Upper lobe of left lung (tissue), 6 donors: ENCODE data around the gene CDHR4. TPM values are rescaled to one million over a fixed set of nuclear protein-coding genes. Genes with fewer than 3 reads are reported as not detected.
A peak's percentile ranks its signal among the peaks of the same experiment; 100 is the strongest.
"Not testable (repeated sequence)": the region's sequence is repeated elsewhere in the genome, so short reads cannot be mapped to it uniquely, and the experiment has no call there.

Source experiments
- ATAC-seq, 2 donors: fragments of 200-7000 bp; cut with Tn5 transposase; one replicate each; pipeline ENCODE4 v1.9.1; 2022; ENCODE audit warnings: mild to moderate bottlenecking in 2 of 2, moderate library complexity in 2 of 2; ENCODE audit not compliant: low FRiP score in 2 of 2
- DNase-seq, 2 donors: peaks; one replicate each; pipeline ENCODE4 v3.0.0-alpha.2; 2019 to 2020
- H3K27ac ChIP-seq, 4 donors: fragments of 200-600 bp; sonication (generic); one replicate each; pipeline ENCODE4 v1.5.1; 2016 to 2019
- H3K27me3 ChIP-seq, 4 donors: fragments of 200-600 bp; sonication (generic); one replicate each; pipeline ENCODE4 v1.5.1; 2017 to 2019
- H3K36me3 ChIP-seq, 4 donors: fragments of 200-600 bp; sonication (generic); one replicate each; pipeline ENCODE4 v1.5.1; 2016 to 2019
- H3K4me1 ChIP-seq, 4 donors: fragments of 200-600 bp; sonication (generic); one replicate each; pipeline ENCODE4 v1.5.1; 2018 to 2019
- H3K4me3 ChIP-seq, 4 donors: fragments of 200-600 bp; sonication (generic); one replicate each; pipeline ENCODE4 v1.5.1; 2017 to 2019; ENCODE audit warnings: mild to moderate bottlenecking in 2 of 4, moderate library complexity in 1 of 4
- H3K9me3 ChIP-seq, 4 donors: fragments of 200-600 bp; sonication (generic); one replicate each; pipeline ENCODE4 v1.5.1; 2018 to 2019
- CTCF ChIP-seq, 6 experiments: fragments of 450-650 bp in 4 of 6; fragments of 200-600 bp in 2 of 6; sonication (generic) in 2 of 6; IDR thresholded peaks; one replicate each; pipeline ENCODE4 v1.5.1; 2016 to 2019; ENCODE audit warnings: antibody characterized with exemption in 6 of 6
- EP300 ChIP-seq, 4 donors: sonication (generic); formaldehyde crosslinking; IDR thresholded peaks; one replicate each; pipeline ENCODE4 v1.5.1; 2017; ENCODE audit warnings: antibody characterized with exemption in 4 of 4, control low read depth in 2 of 4
- POLR2A ChIP-seq, 4 donors: fragments of 450-650 bp; IDR thresholded peaks; one replicate each; pipeline ENCODE4 v1.5.1; 2016 to 2017; ENCODE audit warnings: antibody characterized with exemption in 4 of 4, mild to moderate bottlenecking in 2 of 4
- POLR2AphosphoS5 ChIP-seq, 2 donors: sonication (generic); formaldehyde crosslinking; IDR thresholded peaks; one replicate each; pipeline ENCODE4 v1.5.1; 2017; ENCODE audit warnings: antibody characterized with exemption in 2 of 2
- WGBS, 2 donors: methylation state at CpG; one replicate each; pipeline ENCODE4 v1.1.5; 2017 to 2018; 5-methylcytosine and 5-hydroxymethylcytosine counted together
- total RNA-seq, 6 donors: library from RNA; depleted of rRNA in 4 of 6; stranded (reverse); fragments of >200 nt in 4 of 6; gene quantifications; one replicate each; pipeline versions ENCODE4 v1.1.0 to v1.2.1, GENCODE V29; 2016 to 2021
- donor health status: DM: no; HTN: no; CAD: no; lungs with moderate emphysema.
- donor health status: DM: no; HTN: yes; CAD: no; lungs with severe emphysema.

The CDHR4 gene
- total RNA-seq, 6 donors from 2014 or later = 0.66 to 21.9 (median 7.0) TPM

GRCh38 chr3:49826016-49826415 lies 26.3 kb upstream of the CDHR4 start:
- peaks cover 0 to 8% (median 0%) of the 10 kb centered on the region in 4 donors for H3K36me3 ChIP-seq
- 82 to 92% methylated on average over 6 of the region's 6 CpGs for WGBS, 2 donors
- H3K9me3 ChIP-seq = no peaks in the 10 kb centered on the region
- ATAC-seq = no peak
- no peak overlapping the region for H3K27ac ChIP-seq
- no peak for TF ChIP-seq POLR2AphosphoS5 (IDR thresholded peaks at IDR 0.05)
- TF ChIP-seq POLR2A (IDR thresholded peaks at IDR 0.05) = no peak
- no peak for TF ChIP-seq EP300 (IDR thresholded peaks at IDR 0.05)
- TF ChIP-seq CTCF (IDR thresholded peaks at IDR 0.05) = no peak
- no peaks in the 10 kb centered on the region for H3K4me1 ChIP-seq
- H3K4me3 ChIP-seq = no peak overlapping the region
- no peak for DNase-seq
- no peaks in the 10 kb centered on the region for H3K27me3 ChIP-seq

GRCh38 chr3:49823131-49823530 lies 23.5 kb upstream of the CDHR4 start:
- not testable (repeated sequence) for H3K4me3 ChIP-seq, DNase-seq, ATAC-seq, H3K36me3 ChIP-seq, H3K27me3 ChIP-seq, H3K9me3 ChIP-seq, H3K4me1 ChIP-seq, H3K27ac ChIP-seq
- WGBS, 2 donors = 84 to 95% methylated on average over 3 of the region's 3 CpGs

GRCh38 chr3:49813497-49814174 lies 14.0 kb upstream of the CDHR4 start, which contains the start of gene UBA7:
Gene UBA7 (minus strand): TSS chr3:49813953. CDS start chr3:49813787, 166 bp downstream.
- WGBS, 2 donors = 4 to 6% methylated on average over 5 to 7 of the region's 9 CpGs
- Histone ChIP-seq H3K36me3 (peaks cover 0 to 37% (median 32%) of the 10 kb centered on the region in 4 donors), H3K4me1 (peaks cover 23 to 40% (median 38%) of the 10 kb centered on the region in 4 donors), H3K4me3 (peak within 1 kb of the TSS; percentile 37 to 73 (median 51)), H3K9me3 (no peaks in the 10 kb centered on the region), H3K27ac (peak within 1 kb of the TSS; percentile 86 to 95 (median 88)), H3K27me3 (no peaks in the 10 kb centered on the region)
- ATAC-seq = peak; percentile 88 to 91
- TF ChIP-seq POLR2AphosphoS5 (IDR thresholded peaks at IDR 0.05) (peak; percentile 22 to 58), EP300 (IDR thresholded peaks at IDR 0.05) (no peak), CTCF (IDR thresholded peaks at IDR 0.05) (no peak), POLR2A (IDR thresholded peaks at IDR 0.05) (peak in 1 of 4 donors; percentile 45)
- DNase-seq = peak; percentile 55 to 81

GRCh38 chr3:49812916-49813496 lies 13.3 kb upstream of the CDHR4 start:
- Histone ChIP-seq H3K27me3 (no peaks in the 10 kb centered on the region), H3K36me3 (peaks cover 0 to 39% (median 34%) of the 10 kb centered on the region in 4 donors), H3K27ac (peak overlapping the region; percentile 86 to 95 (median 88)), H3K4me3 (peak overlapping the region; percentile 37 to 73 (median 51)), H3K9me3 (no peaks in the 10 kb centered on the region), H3K4me1 (peaks cover 26 to 46% (median 43%) of the 10 kb centered on the region in 4 donors)
- peak; percentile 41 to 81 for ATAC-seq
- TF ChIP-seq POLR2A (IDR thresholded peaks at IDR 0.05) = no peak
- peak in 1 of 2 donors; percentile 80 for DNase-seq
- 21% methylated on average over 8 of the region's 9 CpGs; no CpG with 5 or more reads in 1 of the 2 donors for WGBS, 2 donors

GRCh38 chr3:49807431-49808114 lies 7.9 kb upstream of the CDHR4 start:
- ATAC-seq (no peak), DNase-seq (no peak)
- H3K4me1 ChIP-seq = peaks cover 58 to 75% (median 73%) of the 10 kb centered on the region in 4 donors
- H3K36me3 ChIP-seq = peaks cover 0 to 39% (median 34%) of the 10 kb centered on the region in 4 donors
- no peak for TF ChIP-seq EP300 (IDR thresholded peaks at IDR 0.05)
- no peak for TF ChIP-seq CTCF (IDR thresholded peaks at IDR 0.05)
- no peak for TF ChIP-seq POLR2A (IDR thresholded peaks at IDR 0.05)
- no peak for TF ChIP-seq POLR2AphosphoS5 (IDR thresholded peaks at IDR 0.05)
- 54 to 70% methylated on average over 6 to 13 of the region's 13 CpGs for WGBS, 2 donors
- H3K9me3 ChIP-seq = no peaks in the 10 kb centered on the region
- H3K27me3 ChIP-seq = no peaks in the 10 kb centered on the region
- peak overlapping the region; percentile 64 to 95 (median 94) for H3K27ac ChIP-seq
- H3K4me3 ChIP-seq = no peak overlapping the region
